ENCODE data around the gene NME9.

DNA sequence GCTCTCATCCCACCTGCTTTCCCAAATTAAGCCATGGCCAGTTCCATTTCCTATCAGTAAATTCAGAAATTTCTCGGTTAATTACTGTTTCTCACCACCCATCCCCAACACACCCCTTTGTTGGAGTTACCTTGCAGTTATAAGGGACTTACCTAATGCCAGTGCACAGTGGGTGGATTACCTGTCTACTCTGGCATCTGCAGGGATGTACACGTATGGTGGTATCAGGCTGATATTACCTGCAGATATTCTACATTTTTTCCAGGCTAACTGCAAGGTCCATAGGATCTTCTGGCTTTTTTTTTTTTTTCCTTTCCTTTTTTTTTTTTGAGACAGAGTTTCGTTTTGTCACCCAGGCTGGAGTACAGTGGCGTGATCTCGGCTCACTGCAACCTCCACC lies 10.9 kb upstream of the NME9 start:
- TF ChIP-seq, protein P1, sequence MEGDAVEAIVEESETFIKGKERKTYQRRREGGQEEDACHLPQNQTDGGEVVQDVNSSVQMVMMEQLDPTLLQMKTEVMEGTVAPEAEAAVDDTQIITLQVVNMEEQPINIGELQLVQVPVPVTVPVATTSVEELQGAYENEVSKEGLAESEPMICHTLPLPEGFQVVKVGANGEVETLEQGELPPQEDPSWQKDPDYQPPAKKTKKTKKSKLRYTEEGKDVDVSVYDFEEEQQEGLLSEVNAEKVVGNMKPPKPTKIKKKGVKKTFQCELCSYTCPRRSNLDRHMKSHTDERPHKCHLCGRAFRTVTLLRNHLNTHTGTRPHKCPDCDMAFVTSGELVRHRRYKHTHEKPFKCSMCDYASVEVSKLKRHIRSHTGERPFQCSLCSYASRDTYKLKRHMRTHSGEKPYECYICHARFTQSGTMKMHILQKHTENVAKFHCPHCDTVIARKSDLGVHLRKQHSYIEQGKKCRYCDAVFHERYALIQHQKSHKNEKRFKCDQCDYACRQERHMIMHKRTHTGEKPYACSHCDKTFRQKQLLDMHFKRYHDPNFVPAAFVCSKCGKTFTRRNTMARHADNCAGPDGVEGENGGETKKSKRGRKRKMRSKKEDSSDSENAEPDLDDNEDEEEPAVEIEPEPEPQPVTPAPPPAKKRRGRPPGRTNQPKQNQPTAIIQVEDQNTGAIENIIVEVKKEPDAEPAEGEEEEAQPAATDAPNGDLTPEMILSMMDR (conservative IDR thresholded peaks at IDR 0.05; ENCODE audit: low read depth, low read length), result no peak
- TF ChIP-seq BHLHE40 (IDR thresholded peaks at IDR 0.05; ENCODE audit: low read depth, low read length), result no peak
- TF ChIP-seq RFX5 (IDR thresholded peaks at IDR 0.05; ENCODE audit: low read depth, low read length), result no peak
- no peak for TF ChIP-seq MXI1 (IDR thresholded peaks at IDR 0.05; ENCODE audit: borderline replicate concordance, low read depth, low read length)
- no peak for TF ChIP-seq SMC3 (IDR thresholded peaks at IDR 0.05; ENCODE audit: low read depth, low read length)
- no peak for TF ChIP-seq POLR2A (IDR thresholded peaks at IDR 0.05; ENCODE audit: low read depth, low read length)
- no peak for TF ChIP-seq RCOR1 (IDR thresholded peaks at IDR 0.05; ENCODE audit: insufficient replicate concordance, low read length)

All from IMR-90 (cell line).